H1 (cell line): ENCODE results near the gene C14orf93. TPM values are rescaled to one million over a fixed set of nuclear protein-coding genes. Genes with fewer than 3 reads are reported as not detected.
A peak's percentile ranks its signal among the peaks of the same experiment; 100 is the strongest.

Experiments
- CTCF ChIA-PET: fragments of 300-600 bp; sonication (Branson Sonifier 250); formaldehyde crosslinking; loops from one replicate; lab custom pipeline; 2021; ENCODE audit not compliant: partially characterized antibody; lab: Charles Lee
- POLR2A ChIA-PET: fragments of 300-600 bp; sonication (Branson Sonifier 250); formaldehyde crosslinking; loops from one replicate; lab custom pipeline; 2021; ENCODE audit warnings: inconsistent platforms; ENCODE audit not compliant: partially characterized antibody; lab: Charles Lee
- DNase-seq, 2 experiments: peaks; one replicate each; pipeline versions ENCODE4 v3.0.0 to v3.0.0-alpha.2; 2010 to 2022; ENCODE audit warnings: low spot score in 2 of 2, low read depth in 1 of 2, mixed read lengths in 1 of 2
- FAIRE-seq: peaks from 2 replicates; lab custom pipeline; 2011; peaks lifted over from hg19 to GRCh38; lab: Jason Lieb, UNC
- H2AFZ ChIP-seq: 2 replicates; pipeline ENCODE4 v1.8.1; 2012; ENCODE audit warnings: low read length, inconsistent platforms
- H2AK5ac ChIP-seq: 2 replicates; pipeline ENCODE4 v1.6.1; 2013; ENCODE audit warnings: low read depth, low read length
- H2BK120ac ChIP-seq: replicated peaks from 2 replicates; pipeline ENCODE3; 2013; ENCODE audit warnings: low read depth, low read length, inconsistent platforms
- H2BK12ac ChIP-seq: 2 replicates; pipeline ENCODE4 v1.6.1; 2013; ENCODE audit warnings: low read depth, low read length
- H2BK15ac ChIP-seq: 2 replicates; pipeline ENCODE4 v1.6.1; 2013; ENCODE audit warnings: low read length
- H2BK20ac ChIP-seq: 2 replicates; pipeline ENCODE4 v1.6.1; 2013; ENCODE audit warnings: low read length
- H2BK5ac ChIP-seq: 2 replicates; pipeline ENCODE4 v1.6.1; 2013; ENCODE audit warnings: low read depth, low read length
- H3K14ac ChIP-seq: 2 replicates; pipeline ENCODE4 v1.6.1; 2013; ENCODE audit warnings: inconsistent platforms; ENCODE audit not compliant: insufficient read length
- H3K18ac ChIP-seq: 2 replicates; pipeline ENCODE4 v1.6.1; 2013; ENCODE audit warnings: low read length; ENCODE audit errors: extremely low read depth
- H3K23ac ChIP-seq: 2 replicates; pipeline ENCODE4 v1.6.1; 2013; ENCODE audit warnings: inconsistent platforms; ENCODE audit not compliant: insufficient read length
- H3K23me2 ChIP-seq: 2 replicates; pipeline ENCODE4 v1.6.1; 2013; ENCODE audit warnings: low read depth, low read length
- H3K27ac ChIP-seq: 2 replicates; pipeline ENCODE4 v1.6.1; 2011; ENCODE audit warnings: low read depth, low read length, inconsistent platforms
- H3K27me3 ChIP-seq, 4 experiments: replicated peaks in 1 of 4; 1 replicate in 1 of 4; 2 replicates in 3 of 4; pipeline versions ENCODE4 v1.6.1 to v1.8.1; 2011 to 2013; ENCODE audit warnings: low read length in 3 of 4, mild to moderate bottlenecking in 3 of 4, inconsistent platforms in 2 of 4, mixed read lengths in 2 of 4, moderate library complexity in 1 of 4; ENCODE audit not compliant: control insufficient read depth in 3 of 4, insufficient read depth in 3 of 4; ENCODE audit errors: extremely low read depth in 1 of 4
- H3K36me3 ChIP-seq, 4 experiments: 2 replicates each; pipeline versions ENCODE4 v1.6.1 to v1.8.1; 2011 to 2013; ENCODE audit warnings: mild to moderate bottlenecking in 4 of 4, low read length in 3 of 4, moderate library complexity in 2 of 4, control low read depth in 1 of 4, inconsistent platforms in 1 of 4; ENCODE audit not compliant: insufficient read depth in 4 of 4, control insufficient read depth in 2 of 4
- H3K4ac ChIP-seq: replicated peaks from 2 replicates; pipeline ENCODE3; 2013; ENCODE audit warnings: low read length, low read depth, mixed read lengths, inconsistent platforms; ENCODE audit not compliant: insufficient read length
- H3K4me1 ChIP-seq, 4 experiments: replicated peaks in 1 of 4; 1 replicate in 1 of 4; 2 replicates in 3 of 4; pipeline versions ENCODE4 v1.6.1 to v1.8.1; 2011 to 2013; ENCODE audit warnings: low read length in 3 of 4, inconsistent platforms in 2 of 4, mixed read lengths in 1 of 4; ENCODE audit not compliant: insufficient read depth in 4 of 4, control insufficient read depth in 3 of 4
- H3K4me2 ChIP-seq, 2 experiments: 2 replicates each; pipeline versions ENCODE4 v1.6.1 to v1.8.1; 2011 to 2013; ENCODE audit warnings: low read depth in 2 of 2, low read length in 2 of 2, control low read depth in 1 of 2, inconsistent platforms in 1 of 2, mild to moderate bottlenecking in 1 of 2; ENCODE audit not compliant: insufficient read depth in 1 of 2
- H3K4me3 ChIP-seq, 4 experiments: fragments of 200-600, 300-600 bp in 1 of 4; sonication (generic), shearing (Covaris generic), sonication (Bioruptor Twin) in 1 of 4; 2 replicates each; pipeline versions ENCODE4 v1.5.1 to v1.8.1; 2011 to 2016; ENCODE audit warnings: low read length in 4 of 4, low read depth in 3 of 4, control low read depth in 2 of 4, inconsistent platforms in 2 of 4, mild to moderate bottlenecking in 2 of 4, mixed read lengths in 1 of 4, moderate library complexity in 1 of 4; ENCODE audit not compliant: insufficient read depth in 2 of 4; ENCODE audit errors: extremely low read depth in 1 of 4
- H3K56ac ChIP-seq: replicated peaks from 2 replicates; pipeline ENCODE3; 2013; ENCODE audit warnings: low read depth, mild to moderate bottlenecking, mixed read lengths, low read length, inconsistent platforms; ENCODE audit not compliant: insufficient read length
- H3K79me1 ChIP-seq: 2 replicates; pipeline ENCODE4 v1.6.1; 2013; ENCODE audit warnings: low read depth, low read length, control low read depth
- H3K79me2 ChIP-seq, 2 experiments: 2 replicates each; pipeline versions ENCODE4 v1.6.1 to v1.8.1; 2012 to 2013; ENCODE audit warnings: low read length in 2 of 2, mild to moderate bottlenecking in 2 of 2, inconsistent platforms in 1 of 2; ENCODE audit not compliant: insufficient read depth in 2 of 2, control insufficient read depth in 1 of 2
- H3K9ac ChIP-seq, 4 experiments: replicated peaks in 1 of 4; 1 replicate in 1 of 4; 2 replicates in 3 of 4; pipeline versions ENCODE4 v1.6.1 to v1.8.1; 2011 to 2013; ENCODE audit warnings: low read depth in 3 of 4, low read length in 3 of 4, control low read depth in 2 of 4, mild to moderate bottlenecking in 2 of 4, moderate library complexity in 2 of 4, inconsistent platforms in 1 of 4; ENCODE audit errors: extremely low read depth in 1 of 4
- H3K9me3 ChIP-seq, 2 experiments: 2 replicates each; pipeline versions ENCODE4 v1.6.1 to v1.8.1; 2012 to 2013; ENCODE audit warnings: mild to moderate bottlenecking in 2 of 2, moderate library complexity in 2 of 2, control low read depth in 1 of 2, inconsistent platforms in 1 of 2, low read depth in 1 of 2, low read length in 1 of 2, mixed read lengths in 1 of 2; ENCODE audit not compliant: insufficient read depth in 2 of 2
- H4K20me1 ChIP-seq, 2 experiments: replicated peaks in 1 of 2; 2 replicates each; pipeline versions ENCODE3 to v1.8.1; 2011 to 2013; ENCODE audit warnings: inconsistent platforms in 2 of 2, low read length in 2 of 2, mild to moderate bottlenecking in 1 of 2; ENCODE audit not compliant: insufficient read depth in 2 of 2, control insufficient read depth in 1 of 2
- H4K5ac ChIP-seq: 2 replicates; pipeline ENCODE4 v1.6.1; 2013; ENCODE audit warnings: low read length, low read depth, mixed read lengths, inconsistent platforms; ENCODE audit not compliant: insufficient read length
- H4K8ac ChIP-seq: 2 replicates; pipeline ENCODE4 v1.8.0; 2013; ENCODE audit warnings: mild to moderate bottlenecking, moderate library complexity, low read length, inconsistent platforms; ENCODE audit not compliant: insufficient read depth; ENCODE audit errors: extremely low read depth
- H4K91ac ChIP-seq: replicated peaks from 2 replicates; pipeline ENCODE3; 2013; ENCODE audit warnings: low read length, mixed read lengths, inconsistent platforms; ENCODE audit not compliant: insufficient read length
- CBX5 ChIP-seq: fragments of 300-800, 300-1000 bp; sonication (generic); IDR thresholded peaks from 2 replicates; pipeline ENCODE4 v1.7.1; 2016; ENCODE audit warnings: antibody characterized with exemption, low read length, low read depth
- GABPA ChIP-seq: IDR thresholded peaks from 2 replicates; pipeline ENCODE4 v1.6.1; 2011; ENCODE audit warnings: mild to moderate bottlenecking, low read length, moderate library complexity, borderline replicate concordance; ENCODE audit not compliant: insufficient read depth
- JUND ChIP-seq: IDR thresholded peaks from 2 replicates; pipeline ENCODE4 v1.6.1; 2011; ENCODE audit warnings: mild to moderate bottlenecking, improper control_type of control experiment, low read length
- POLR2A ChIP-seq, 2 experiments: IDR thresholded peaks; 1 replicate in 1 of 2; 2 replicates in 1 of 2; pipeline ENCODE4 v1.6.1; 2011; ENCODE audit warnings: low read depth in 2 of 2, low read length in 2 of 2, mild to moderate bottlenecking in 2 of 2; ENCODE audit errors: control extremely low read depth in 1 of 2
- RBBP5 ChIP-seq: IDR thresholded peaks from 2 replicates; pipeline ENCODE4 v1.7.1; 2012; ENCODE audit warnings: low read depth, mild to moderate bottlenecking, inconsistent platforms, low read length, moderate library complexity, borderline replicate concordance
- SAP30 ChIP-seq: fragments of 300-600 bp; sonication (generic); IDR thresholded peaks from 2 replicates; pipeline ENCODE4 v1.7.1; 2012; ENCODE audit warnings: low read length, moderate library complexity, mild to moderate bottlenecking, inconsistent platforms; ENCODE audit not compliant: insufficient read depth, insufficient replicate concordance
- SIRT6 ChIP-seq: IDR thresholded peaks from one replicate; pipeline ENCODE4 v1.7.1; 2012; ENCODE audit warnings: low read length, inconsistent platforms
- TAF7 ChIP-seq: optimal IDR thresholded peaks from 2 replicates; pipeline ENCODE3; 2011; ENCODE audit warnings: low read depth, mild to moderate bottlenecking, inconsistent platforms, low read length, moderate library complexity, borderline replicate concordance
- WGBS, 2 experiments: shearing (Covaris generic) in 1 of 2; methylation state at CpG; one replicate each; pipeline versions ENCODE4 v1.1.6 to v1.1.7; 2013 to 2015; ENCODE audit warnings: low lambda C conversion rate in 2 of 2, mixed read lengths in 2 of 2, inconsistent platforms in 1 of 2, low coverage in 1 of 2, missing lambda C conversion rate in 1 of 2; ENCODE audit not compliant: insufficient replicate concordance in 2 of 2, insufficient coverage in 1 of 2, insufficient read length in 1 of 2; ENCODE audit errors: extremely low coverage in 1 of 2, missing lambda C conversion rate in 1 of 2; 5-methylcytosine and 5-hydroxymethylcytosine counted together
- polyA plus RNA-seq, 7 experiments: library from polyadenylated mRNA; depleted of rRNA in 3 of 7; stranded (reverse) in 5 of 7; unstranded in 2 of 7; fragments of >200 nt in 5 of 7; fragments of 200-250 nt in 2 of 7; gene quantifications; 1 replicate in 5 of 7; 2 replicates in 1 of 7; 4 replicates in 1 of 7; pipeline versions ENCODE4 v1.2.1 to v1.2.3, GENCODE V29; 2011 to 2013; ENCODE audit warnings: missing spikeins in 2 of 7, mixed read lengths in 2 of 7
- total RNA-seq: library from RNA; stranded (reverse); fragmentation: NEBNext Ultra II Directional; extraction: Animal tissue kit (Norgen Biotek cat#: 25700); gene quantifications from 2 replicates; pipeline ENCODE4 v1.2.1, GENCODE V29; 2021
- TF ChIP-seq, protein P1 (sequence below): IDR thresholded peaks from 2 replicates; pipeline ENCODE4 v1.6.1; 2011; ENCODE audit warnings: low read length, improper control_type of control experiment

C14orf93 gene
- total and polyA plus RNA-seq, 2 of the 8 experiments (the other 6 are each of a cell fraction or from before 2014, with no cell fraction given), result 7.8 to 8.2 TPM

DNA sequence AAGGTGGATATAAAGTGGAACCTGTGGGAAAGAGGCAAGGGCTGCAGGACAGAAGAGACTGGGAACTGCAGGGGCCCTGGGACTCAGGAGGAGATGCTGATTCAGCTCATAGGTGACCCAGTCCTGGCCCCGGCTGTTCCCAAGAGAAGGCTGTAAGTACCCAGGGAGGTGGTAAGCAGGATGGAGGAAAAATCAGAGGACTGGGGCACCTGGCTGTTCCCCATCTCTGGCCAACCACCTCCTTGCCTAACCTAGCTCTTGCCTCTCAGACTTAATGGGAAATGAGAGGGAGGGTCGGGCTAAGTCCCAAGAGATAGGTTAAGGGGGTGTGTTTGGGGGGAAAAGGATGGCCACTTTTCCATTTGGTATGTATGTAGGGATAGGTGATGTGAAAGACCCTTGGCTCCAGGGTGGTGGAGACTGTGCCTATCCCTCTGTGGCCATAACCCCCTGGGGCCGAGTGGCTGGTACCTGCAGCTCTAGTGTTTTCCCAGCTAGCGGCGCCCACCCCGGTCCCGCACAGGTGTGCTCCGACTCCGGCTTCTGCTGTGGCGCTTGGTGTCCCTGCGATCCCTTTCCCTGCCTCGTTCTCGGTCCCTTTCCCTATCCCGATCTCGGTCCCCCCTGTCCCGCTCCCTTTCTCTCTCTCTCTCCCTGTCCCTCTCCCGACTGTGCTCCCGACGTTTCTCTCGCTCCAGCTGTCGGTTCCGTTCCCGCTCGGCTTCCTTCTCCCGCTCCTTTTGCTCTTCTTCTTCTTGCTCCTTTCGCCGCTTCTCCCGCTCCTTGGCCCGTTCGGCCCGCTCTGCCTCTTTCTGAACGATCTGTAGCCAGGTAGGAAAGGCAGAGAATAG is 48.9 kb upstream of the C14orf93 start:
- no peak overlapping the region for H2BK12ac ChIP-seq
- WGBS, 2 experiments, result 94% methylated on average over 32 of the region's 32 CpGs; no CpG with 5 or more reads in 1 of the 2 experiments
- POLR2A ChIA-PET, result interaction anchor here (0.6 to 6.2 kb wide), 32 partner anchors 8 to 367 kb away, joined by 3 to 65 read pairs (median 6); partner anchors contain the start of genes ACIN1, AJUBA, C14orf119 and HAUS4
- H3K4ac ChIP-seq, result no peak overlapping the region
- no peaks in the 10 kb centered on the region; a peak in 1 of 7 replicates for H3K27me3 ChIP-seq
- H3K4me3 ChIP-seq, result no peak overlapping the region
- no peak overlapping the region for H2AFZ ChIP-seq
- no peak overlapping the region for H2BK120ac ChIP-seq
- H3K79me1 ChIP-seq, result no peaks in the 10 kb centered on the region; the same call in 1 of the 2 replicates
- no peak overlapping the region for H3K18ac ChIP-seq
- no peak overlapping the region for H2BK20ac ChIP-seq
- H3K23ac ChIP-seq, result no peak overlapping the region
- peaks cover 12% of the 10 kb centered on the region for H3K23me2 ChIP-seq
- no peak overlapping the region for H3K56ac ChIP-seq
- TF ChIP-seq SIRT6 (no peak), CBX5 (no peak), JUND (no peak), RBBP5 (no peak), GABPA (no peak), TAF7 (no peak), SAP30 (no peak), POLR2A (IDR thresholded peaks at IDR 0.05; ENCODE audit: control extremely low read depth in 1 of 2, low read depth in 2 of 2, low read length in 2 of 2) (peak; percentile 31 to 42; a peak in 2 of 3 replicates)
- TF ChIP-seq, protein P1, sequence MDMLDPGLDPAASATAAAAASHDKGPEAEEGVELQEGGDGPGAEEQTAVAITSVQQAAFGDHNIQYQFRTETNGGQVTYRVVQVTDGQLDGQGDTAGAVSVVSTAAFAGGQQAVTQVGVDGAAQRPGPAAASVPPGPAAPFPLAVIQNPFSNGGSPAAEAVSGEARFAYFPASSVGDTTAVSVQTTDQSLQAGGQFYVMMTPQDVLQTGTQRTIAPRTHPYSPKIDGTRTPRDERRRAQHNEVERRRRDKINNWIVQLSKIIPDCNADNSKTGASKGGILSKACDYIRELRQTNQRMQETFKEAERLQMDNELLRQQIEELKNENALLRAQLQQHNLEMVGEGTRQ, result no peak
- no peak overlapping the region for H4K91ac ChIP-seq
- no peak overlapping the region for H4K5ac ChIP-seq
- peaks cover 6 to 8% of the 10 kb centered on the region in 2 experiments for H4K20me1 ChIP-seq
- no peak overlapping the region for H2BK5ac ChIP-seq
- H4K8ac ChIP-seq, result no peak overlapping the region
- H3K4me1 ChIP-seq, result peaks cover 0 to 15% (median 4%) of the 10 kb centered on the region in 4 experiments; a peak in 4 of 7 replicates
- DNase-seq (no peak), FAIRE-seq (no peak)
- CTCF ChIA-PET, result interaction anchor here (0.6 to 29.2 kb wide), 40 partner anchors 9 to 295 kb away, joined by 3 to 785 read pairs (median 4); partner anchors contain the start of genes AJUBA, CEBPE, PSMB11 and RBM23
- H3K9me3 ChIP-seq, result no peaks in the 10 kb centered on the region
- H3K27ac ChIP-seq, result no peak overlapping the region
- H3K4me2 ChIP-seq, result no peak overlapping the region
- no peak overlapping the region for H2BK15ac ChIP-seq
- no peaks in the 10 kb centered on the region; a peak in 1 of 4 replicates for H3K79me2 ChIP-seq
- peaks cover 29 to 49% (median 41%) of the 10 kb centered on the region in 4 experiments for H3K36me3 ChIP-seq
- no peak overlapping the region for H3K14ac ChIP-seq
- no peak overlapping the region for H2AK5ac ChIP-seq
- no peak overlapping the region for H3K9ac ChIP-seq
